Fibroblast of the aortic adventitia (primary cell): ENCODE results near the gene TMEM225B. TPM values are rescaled to one million over a fixed set of nuclear protein-coding genes. Genes with fewer than 3 reads are reported as not detected.

ENCODE experiments used
- DNase-seq: peaks from one replicate; pipeline ENCODE4 v3.0.0-alpha.2; 2010; ENCODE audit warnings: low read depth
- H3K4me3 ChIP-seq: 2 replicates; pipeline ENCODE4 v1.5.1; 2011; ENCODE audit warnings: low read depth, mild to moderate bottlenecking, control low read depth, low read length, moderate library complexity
- CTCF ChIP-seq: IDR thresholded peaks from 2 replicates; pipeline ENCODE4 v1.5.1; 2011; ENCODE audit warnings: mild to moderate bottlenecking, low read length, control low read depth, inconsistent platforms; ENCODE audit not compliant: insufficient read depth
- total RNA-seq: library from RNA; depleted of rRNA; stranded (reverse); fragments of >200 nt; gene quantifications from 2 replicates; pipeline ENCODE4 v1.2.3, GENCODE V29; 2012; ENCODE audit warnings: low replicate concordance

TMEM225B gene
- total RNA-seq, 1 donor, result 0.54 TPM

DNA sequence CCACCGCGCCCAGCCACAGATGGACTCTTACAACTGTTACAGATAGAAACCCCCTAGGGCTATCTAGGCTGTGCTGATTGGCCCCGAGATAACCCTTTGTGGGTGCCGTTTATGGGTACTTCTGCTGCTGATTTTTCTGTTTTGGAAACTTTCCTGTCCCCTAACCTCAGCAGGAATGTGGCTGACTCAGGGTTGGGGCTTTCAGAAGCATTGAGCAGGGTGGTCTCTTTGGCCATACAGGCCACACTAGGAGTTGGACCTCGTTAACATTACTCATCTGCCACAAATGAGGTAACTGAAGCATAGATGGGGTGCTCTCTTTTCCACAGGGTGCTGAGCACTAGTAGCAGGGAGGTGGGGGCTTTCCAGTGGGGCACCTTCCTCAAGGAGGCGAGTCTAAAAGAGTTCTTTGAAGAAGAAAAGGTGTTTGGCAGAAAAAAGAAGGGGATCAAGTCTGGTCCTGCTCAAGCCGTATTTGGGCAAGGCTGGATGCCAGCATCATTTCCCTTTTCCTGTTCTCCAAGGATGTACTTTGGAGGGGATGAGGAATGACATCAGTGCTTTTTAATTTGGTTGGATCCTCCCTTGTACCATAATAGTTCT is 25.1 kb downstream of the TMEM225B start:
- TF ChIP-seq CTCF, result no peak
- no peak for DNase-seq
- H3K4me3 ChIP-seq, result no peak overlapping the region

GRCh38 chr7:99623702-99624447 is 25.8 kb downstream of the TMEM225B start:
- no peak overlapping the region for H3K4me3 ChIP-seq
- no peak for TF ChIP-seq CTCF
- no peak for DNase-seq

DNA sequence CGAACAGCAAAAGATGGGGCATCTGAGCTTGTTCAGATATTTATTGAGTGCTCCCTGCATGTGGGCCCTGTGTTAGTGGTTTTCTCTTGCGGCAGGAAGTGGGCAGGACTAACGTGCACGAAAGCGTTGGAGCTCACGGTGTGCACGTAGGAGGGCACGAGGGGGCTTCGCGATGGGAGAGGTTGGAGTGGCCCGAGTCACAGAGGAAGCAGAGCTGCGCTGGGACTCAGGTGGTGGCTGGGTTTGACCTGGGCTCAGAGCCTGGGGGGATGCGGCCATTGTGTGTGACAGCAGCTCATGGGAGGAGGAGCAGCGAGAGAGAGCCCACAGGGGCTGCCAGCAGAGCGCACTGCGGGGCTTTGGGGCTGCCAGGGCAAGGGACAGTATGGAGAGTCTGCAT is 26.4 kb downstream of the TMEM225B start:
- TF ChIP-seq CTCF, result no peak
- no peak for DNase-seq
- no peak overlapping the region for H3K4me3 ChIP-seq

DNA sequence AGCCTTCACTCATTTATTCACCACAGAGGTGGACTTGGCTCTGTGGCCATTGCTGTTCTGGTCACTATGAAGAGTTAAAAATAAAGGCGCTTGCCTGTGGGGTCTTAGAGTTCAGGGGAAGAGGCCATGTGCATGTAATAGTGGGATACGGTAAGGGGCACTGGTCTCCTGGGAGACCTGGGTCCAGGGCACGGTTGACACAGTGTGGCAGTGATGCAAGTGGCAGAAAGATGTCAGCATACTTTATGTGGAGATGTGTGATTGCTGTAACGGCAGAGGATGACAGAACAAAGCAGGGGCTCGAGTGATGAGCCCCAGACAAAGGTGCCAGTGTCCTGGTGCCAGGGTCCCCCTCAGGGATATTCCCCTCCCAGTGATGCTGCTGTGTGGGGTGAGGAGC is 27.3 kb downstream of the TMEM225B start:
- no peak for TF ChIP-seq CTCF
- no peak for DNase-seq
- H3K4me3 ChIP-seq, result no peak overlapping the region

- no peak for DNase-seq
- no peak overlapping the region for H3K4me3 ChIP-seq
- TF ChIP-seq CTCF, result no peak
These were observed 27.9 kb downstream of the TMEM225B start for GRCh38 chr7:99625961-99626360.

DNA sequence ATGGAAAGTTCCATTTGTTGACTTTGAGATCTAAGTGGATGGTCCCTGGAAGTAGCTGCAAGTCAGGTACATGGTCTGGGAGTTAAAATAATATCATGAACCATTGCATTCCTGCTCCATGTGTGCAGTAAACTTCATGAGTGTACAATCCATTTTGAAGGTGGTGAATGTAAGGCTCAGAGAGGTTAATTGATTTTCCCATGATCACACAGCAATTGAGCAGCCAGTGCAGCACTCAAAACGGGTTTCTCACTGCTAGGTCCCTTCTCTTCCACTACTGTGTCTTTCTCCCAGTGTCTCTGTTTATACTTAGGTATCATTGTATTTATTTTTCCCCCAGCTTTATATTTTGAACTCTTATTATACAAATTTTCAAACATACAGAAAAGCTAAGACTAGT is 28.6 kb downstream of the TMEM225B start:
- no peak for TF ChIP-seq CTCF
- H3K4me3 ChIP-seq, result no peak overlapping the region
- DNase-seq, result no peak
